Endometrium (tissue), 2 donors: ENCODE measurements around the gene WNT6.

Experiments used
- FAIRE-seq: peaks from 2 replicates; lab custom pipeline; 2012; peaks lifted over from hg19 to GRCh38; lab: Jason Lieb, UNC
- donor health status: control.
- donor health status: control.

WNT6 gene

GRCh38 chr2:218878926-218879761 is 19.5 kb downstream of the WNT6 start:
- no peak for FAIRE-seq

GRCh38 chr2:218879776-218880101 is 20.1 kb downstream of the WNT6 start:
- FAIRE-seq = no peak

GRCh38 chr2:218880102-218880858 is 20.7 kb downstream of the WNT6 start, which contains the start of gene WNT10A:
Gene WNT10A, plus strand, starts transcription at chr2:218880852. Its CDS starts 144 bp downstream, at chr2:218880996.
- FAIRE-seq = no peak

GRCh38 chr2:218880859-218881594 is 21.4 kb downstream of the WNT6 start:
- FAIRE-seq = no peak

GRCh38 chr2:218881744-218882460 is 22.3 kb downstream of the WNT6 start:
- FAIRE-seq = no peak

- no peak for FAIRE-seq
These were observed 22.8 kb downstream of the WNT6 start for GRCh38 chr2:218882461-218882816.

GRCh38 chr2:218882866-218883366 is 23.3 kb downstream of the WNT6 start:
- FAIRE-seq = no peak

- no peak for FAIRE-seq
These were observed 24.2 kb downstream of the WNT6 start for GRCh38 chr2:218883491-218884490.

GRCh38 chr2:218884519-218884918 is 24.9 kb downstream of the WNT6 start:
- no peak for FAIRE-seq

- no peak for FAIRE-seq
These were observed 26.7 kb downstream of the WNT6 start for GRCh38 chr2:218885981-218886947.

GRCh38 chr2:218887079-218887478 is 27.5 kb downstream of the WNT6 start:
- FAIRE-seq = no peak

- no peak for FAIRE-seq
These were observed 28.7 kb downstream of the WNT6 start for GRCh38 chr2:218888341-218888740.

- FAIRE-seq = no peak
These were observed 30.3 kb downstream of the WNT6 start for GRCh38 chr2:218889937-218890336.

GRCh38 chr2:218890369-218890768 is 30.8 kb downstream of the WNT6 start:
- no peak for FAIRE-seq

GRCh38 chr2:218891275-218892135 is 31.9 kb downstream of the WNT6 start:
- FAIRE-seq = no peak

GRCh38 chr2:218892693-218893348 is 33.2 kb downstream of the WNT6 start:
- no peak for FAIRE-seq

GRCh38 chr2:218893349-218894150 is 33.9 kb downstream of the WNT6 start:
- no peak for FAIRE-seq
